Measurements from ENCODE around the gene NTSR2. TPM values are rescaled to one million over a fixed set of nuclear protein-coding genes. Genes with fewer than 3 reads are reported as not detected.

Gene NTSR2
- total and polyA plus RNA-seq, 10 of the 15 experiments (the other 5 are each of a cell fraction or from before 2014, with no cell fraction given): not detected

GRCh38 chr2:11687736-11688135 lies 17.7 kb upstream of the NTSR2 start:
- no peaks in the 10 kb centered on the region for H3K79me2 ChIP-seq (ENCODE audit: control insufficient read depth, insufficient read depth, low read length)
- ChIA-PET CTCF (interaction anchor here (0.6 to 16.6 kb wide), 19 partner anchors 9 to 1320 kb away, joined by 3 to 353 read pairs (median 3); no protein-coding TSS in a partner anchor), POLR2A (no interaction called here), RAD21 (ENCODE audit: unreplicated experiment) (interaction anchor here (0.7 to 2.0 kb wide), 4 partner anchors 34 to 98 kb away, joined by 3 to 14 read pairs (median 4); no protein-coding TSS in a partner anchor), SMC1A (ENCODE audit: uncharacterized antibody, unreplicated experiment) (interaction anchor here (0.6 to 4.2 kb wide), 4 partner anchors 12 to 96 kb away, joined by 3 to 20 read pairs (median 6); no protein-coding TSS in a partner anchor)
- TF ChIP-seq ZNF384 (IDR thresholded peaks at IDR 0.05; ENCODE audit: borderline replicate concordance, low read depth, low read length) (no peak), KLF5 (IDR thresholded peaks at IDR 0.05; ENCODE audit: partially characterized antibody) (no peak), REST (IDR thresholded peaks at IDR 0.05; ENCODE audit: low read depth, low read length) (no peak)
- no peaks in the 10 kb centered on the region for H3K36me3 ChIP-seq (ENCODE audit: control insufficient read depth in 2 of 2, insufficient read depth in 2 of 2, low read length in 1 of 2)
- no peak overlapping the region for H3K9ac ChIP-seq (ENCODE audit: control insufficient read depth, insufficient read depth, low read length)
- in situ Hi-C loops (cut with MboI): no loop called here
- FAIRE-seq (no peak), ATAC-seq (no peak), DNase-seq (ENCODE audit: low read depth, low spot score) (no peak)
- no peaks in the 10 kb centered on the region for H4K20me1 ChIP-seq (ENCODE audit: control insufficient read depth, insufficient read depth)
- H3K9me3 ChIP-seq (replicated peaks; ENCODE audit: control insufficient read depth, insufficient read depth, low read length): no peaks in the 10 kb centered on the region
- 0 out of 2 replicates have a peak, but pooled peaks cover 4% of the 10 kb centered on the region for H3K4me1 ChIP-seq (ENCODE audit: control insufficient read depth, insufficient read depth, low read length)
- peaks cover 0 to 2% of the 10 kb centered on the region in 2 experiments; a peak in 3 of 4 replicates for H3K27me3 ChIP-seq (replicated peaks in 1 of 2; ENCODE audit: control insufficient read depth in 2 of 2, insufficient read depth in 2 of 2, low read length in 1 of 2)
- H3K4me2 ChIP-seq (ENCODE audit: control insufficient read depth, insufficient read depth): no peak overlapping the region
- WGBS (ENCODE audit: insufficient coverage, insufficient replicate concordance, low lambda C conversion rate, missing lambda C conversion rate): 74% methylated on average over 9 of the region's 9 CpGs
- H2AFZ ChIP-seq (ENCODE audit: control insufficient read depth, low read depth, low read length): no peak overlapping the region
- BruUV-seq (replicated peaks): no TSS peak
- no peak overlapping the region for H3K4me3 ChIP-seq
- intact Hi-C loops (cut with micrococcal nuclease; ENCODE audit: unreplicated experiment): loop anchor here (1.0 to 5.0 kb wide), 2 partner anchors 92 to 100 kb away; no protein-coding TSS in a partner anchor
- H3K27ac ChIP-seq (ENCODE audit: control insufficient read depth, insufficient read depth): no peak overlapping the region
